H1 (cell line): ENCODE measurements around the gene TRMT13. TPM values are rescaled to one million over a fixed set of nuclear protein-coding genes. Genes with fewer than 3 reads are reported as not detected.

Experiments
- CHD7 ChIP-seq: fragments of 300-600 bp; sonication (generic); IDR thresholded peaks from 2 replicates; pipeline ENCODE4 v1.7.1; 2012; ENCODE audit warnings: low read length, moderate library complexity, mild to moderate bottlenecking, inconsistent platforms; ENCODE audit not compliant: insufficient replicate concordance
- CREB1 ChIP-seq: IDR thresholded peaks from 2 replicates; pipeline ENCODE4 v1.6.1; 2012; ENCODE audit warnings: inconsistent platforms
- EGR1 ChIP-seq: IDR thresholded peaks from 2 replicates; pipeline ENCODE4 v1.6.1; 2011; ENCODE audit warnings: low read depth, low read length, borderline replicate concordance
- JUN ChIP-seq: IDR thresholded peaks from 2 replicates; pipeline ENCODE4 v1.6.1; 2011; ENCODE audit warnings: low read depth, mild to moderate bottlenecking, improper control_type of control experiment, low read length
- KDM1A ChIP-seq: fragments of 200-600, 300-600 bp; sonication (generic); IDR thresholded peaks from 2 replicates; pipeline ENCODE4 v1.7.1; 2016; ENCODE audit warnings: mild to moderate bottlenecking, low read length, borderline replicate concordance
- POU5F1 ChIP-seq: IDR thresholded peaks from 2 replicates; pipeline ENCODE4 v1.6.1; 2011; ENCODE audit warnings: low read depth, mild to moderate bottlenecking, low read length, moderate library complexity
- RFX5 ChIP-seq: IDR thresholded peaks from 2 replicates; pipeline ENCODE4 v1.6.1; 2011; ENCODE audit warnings: low read depth, low read length, improper control_type of control experiment, borderline replicate concordance
- SP1 ChIP-seq: IDR thresholded peaks from 2 replicates; pipeline ENCODE4 v1.6.1; 2011; ENCODE audit warnings: low read depth, low read length
- SP4 ChIP-seq: IDR thresholded peaks from 2 replicates; pipeline ENCODE4 v1.6.1; 2012; ENCODE audit warnings: low read length, inconsistent platforms
- SRF ChIP-seq: IDR thresholded peaks from 2 replicates; pipeline ENCODE4 v1.6.1; 2011; ENCODE audit warnings: mild to moderate bottlenecking, low read depth, low read length, moderate library complexity
- TCF12 ChIP-seq: IDR thresholded peaks from 2 replicates; pipeline ENCODE4 v1.6.1; 2011; ENCODE audit warnings: low read depth, mild to moderate bottlenecking, low read length
- polyA plus RNA-seq, 7 experiments: library from polyadenylated mRNA; depleted of rRNA in 3 of 7; stranded (reverse) in 5 of 7; unstranded in 2 of 7; fragments of >200 nt in 5 of 7; fragments of 200-250 nt in 2 of 7; gene quantifications; 1 replicate in 5 of 7; 2 replicates in 1 of 7; 4 replicates in 1 of 7; pipeline versions ENCODE4 v1.2.1 to v1.2.3, GENCODE V29; 2011 to 2013; ENCODE audit warnings: missing spikeins in 2 of 7, mixed read lengths in 2 of 7
- total RNA-seq: library from RNA; stranded (reverse); fragmentation: NEBNext Ultra II Directional; extraction: Animal tissue kit (Norgen Biotek cat#: 25700); gene quantifications from 2 replicates; pipeline ENCODE4 v1.2.1, GENCODE V29; 2021

TRMT13 gene
- total and polyA plus RNA-seq, 2 of the 8 experiments (the other 6 are each of a cell fraction or from before 2014, with no cell fraction given) = 3.6 to 14.8 TPM

DNA sequence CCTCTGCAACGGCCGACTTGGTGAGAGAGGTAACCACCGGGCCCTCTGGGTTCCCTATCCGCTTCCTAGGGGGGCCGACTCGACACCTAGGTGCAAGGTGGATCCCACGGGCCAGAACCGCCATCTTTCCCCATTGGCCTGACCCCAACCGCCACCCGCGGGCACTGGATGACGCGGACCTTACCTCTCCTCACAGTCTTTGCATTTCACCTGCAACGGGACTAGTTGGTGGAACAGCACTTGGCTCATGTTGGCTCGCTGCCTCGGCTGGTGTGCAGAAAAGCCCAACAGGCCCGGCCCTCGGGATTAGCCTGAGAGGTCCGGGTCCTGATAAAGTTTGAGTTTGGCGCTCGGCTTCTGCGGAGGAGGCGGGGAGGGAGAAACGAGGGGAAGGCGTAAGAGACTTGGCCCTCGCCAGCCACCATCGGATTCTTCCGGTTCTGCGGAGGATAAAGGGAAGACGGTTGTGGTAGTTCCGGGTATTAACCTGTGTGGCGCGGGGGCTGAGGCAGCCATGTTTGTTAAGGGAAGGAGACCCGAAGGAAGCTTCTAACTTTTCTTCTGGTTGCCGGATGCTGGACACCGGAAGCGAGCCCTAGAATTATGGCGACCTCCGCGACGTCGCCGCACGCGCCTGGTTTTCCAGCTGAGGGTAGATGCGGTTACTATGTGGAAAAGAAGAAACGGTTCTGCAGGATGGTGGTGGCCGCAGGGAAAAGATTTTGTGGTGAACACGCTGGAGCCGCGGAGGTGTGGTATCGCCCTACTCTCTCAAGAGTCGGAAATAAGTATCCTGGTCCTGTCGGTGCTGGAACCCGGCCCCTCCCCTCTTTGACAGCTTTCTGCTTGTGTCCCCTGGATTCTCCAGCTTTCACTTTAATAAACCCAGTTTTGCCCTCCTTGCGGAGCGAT lies at the start of gene TRMT13, which contains the start of gene SASS6 (continued):
- TF ChIP-seq CHD7 (no peak), POU5F1 (no peak), SP4 (peak; percentile 79), SP1 (peak; percentile 33; the same call in 1 of the 2 replicates), SRF (no peak), RFX5 (no peak), JUN (no peak), EGR1 (peak; percentile 98), CREB1 (peak; percentile 69), TCF12 (no peak), KDM1A (no peak)
